Measurements from ENCODE around the gene B4GALT4.

The B4GALT4 gene

GRCh38 chr3:119235151-119235550, 5.5 kb downstream of the B4GALT4 start:
- no peak for TF ChIP-seq CTCF (conservative IDR thresholded peaks at IDR 0.05)
- no peak overlapping the region for H3K27ac ChIP-seq

- no peak overlapping the region for H3K27ac ChIP-seq
- no peak for TF ChIP-seq CTCF (conservative IDR thresholded peaks at IDR 0.05)
These were observed 6.1 kb downstream of the B4GALT4 start for GRCh38 chr3:119234610-119235009.

GRCh38 chr3:119230745-119231144, 9.9 kb downstream of the B4GALT4 start:
- no peak for TF ChIP-seq CTCF (conservative IDR thresholded peaks at IDR 0.05)
- no peak overlapping the region for H3K27ac ChIP-seq

- no peak for TF ChIP-seq CTCF (conservative IDR thresholded peaks at IDR 0.05)
- H3K27ac ChIP-seq = no peak overlapping the region
These were observed 10.6 kb downstream of the B4GALT4 start for GRCh38 chr3:119230071-119230470.

- no peak for TF ChIP-seq CTCF (conservative IDR thresholded peaks at IDR 0.05)
- no peak overlapping the region for H3K27ac ChIP-seq
These were observed 11.5 kb downstream of the B4GALT4 start for GRCh38 chr3:119229190-119229589.

GRCh38 chr3:119228373-119229145, 12.1 kb downstream of the B4GALT4 start:
- H3K27ac ChIP-seq = no peak overlapping the region

More at GRCh38 chr3:119228373-119229145, 12.1 kb downstream of the B4GALT4 start:
- TF ChIP-seq CTCF (conservative IDR thresholded peaks at IDR 0.05) = no peak

Measured in VCaP (cell line).